SH-SY5Y (cell line): ENCODE results near the gene UNC45B.

Experiments
- GATA2 ChIP-seq: IDR thresholded peaks from 2 replicates; pipeline ENCODE4 v1.6.1; 2011; ENCODE audit warnings: mild to moderate bottlenecking, low read depth, low read length
- GATA3 ChIP-seq: IDR thresholded peaks from 2 replicates; pipeline ENCODE4 v1.6.1; 2011; ENCODE audit warnings: low read depth, mild to moderate bottlenecking, low read length, moderate library complexity

- TF ChIP-seq GATA2: no peak
- no peak for TF ChIP-seq GATA3
Observed at GRCh38 chr17:35222452-35222851, 74.8 kb downstream of the UNC45B start.
